MM.1S (cell line): ENCODE data around the gene CORO7.

ENCODE experiments used
- EZH2 ChIP-seq: fragments of 300-600 bp; sonication (generic); optimal IDR thresholded peaks from 2 replicates; pipeline ENCODE3; 2017; ENCODE audit warnings: low read depth, mild to moderate bottlenecking, antibody characterized with exemption, low read length, mixed read lengths
- EZH2phosphoT487 ChIP-seq: fragments of 300-600 bp; sonication (generic); IDR thresholded peaks from 2 replicates; pipeline ENCODE4 v1.6.1; 2018; ENCODE audit warnings: antibody characterized with exemption, low read length
- TF ChIP-seq, protein P1 (sequence below): fragments of 300-600 bp; sonication (generic); IDR thresholded peaks from 2 replicates; pipeline ENCODE4 v1.5.1; 2016; ENCODE audit warnings: antibody characterized with exemption, low read length, mixed read lengths

DNA sequence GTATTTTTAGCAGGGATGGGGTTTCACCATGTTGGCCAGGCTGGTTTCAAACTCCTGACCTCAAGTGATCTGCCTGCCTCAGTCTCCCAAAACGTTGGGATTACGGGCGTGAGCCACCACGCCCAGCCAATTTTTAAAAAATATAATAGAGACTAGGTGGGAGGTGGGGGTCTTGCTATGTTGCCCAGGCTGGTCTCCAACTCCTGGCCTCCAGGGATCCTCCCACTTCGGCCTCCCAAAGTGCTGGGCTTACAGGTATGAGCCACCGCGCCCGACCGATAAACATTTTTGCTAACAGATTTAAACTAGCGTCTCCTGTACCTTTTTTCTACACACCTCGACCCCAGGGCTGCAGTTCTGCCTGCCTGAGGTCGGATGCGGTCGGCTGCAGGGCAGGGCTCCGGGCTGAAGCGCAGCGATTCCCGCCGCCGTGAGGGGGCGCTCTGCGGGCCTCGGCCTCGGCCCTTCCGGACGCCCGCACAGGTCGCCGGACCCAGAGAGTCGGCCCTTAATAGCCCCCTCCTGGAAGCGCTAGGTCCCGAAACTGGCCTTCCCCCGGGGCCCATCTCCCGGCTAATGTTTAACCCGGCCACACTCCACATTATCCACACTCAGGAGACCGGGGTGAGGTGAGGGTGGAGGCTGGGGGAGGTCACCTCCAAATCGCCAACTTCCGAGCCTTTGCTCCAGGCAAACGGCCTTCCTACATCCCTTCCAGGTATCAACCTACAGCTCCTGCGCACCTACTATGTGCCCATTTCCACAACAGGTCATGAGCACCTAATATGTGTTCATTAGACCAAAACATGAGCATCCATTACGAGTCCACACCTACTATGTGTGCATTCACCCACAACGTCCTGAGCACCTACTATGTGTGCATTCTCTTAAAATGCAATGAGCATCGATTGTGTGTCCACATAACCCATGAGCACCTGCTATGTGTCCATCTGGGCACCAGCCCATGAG lies 102.5 kb downstream of the CORO7 start:
- TF ChIP-seq, protein P1, sequence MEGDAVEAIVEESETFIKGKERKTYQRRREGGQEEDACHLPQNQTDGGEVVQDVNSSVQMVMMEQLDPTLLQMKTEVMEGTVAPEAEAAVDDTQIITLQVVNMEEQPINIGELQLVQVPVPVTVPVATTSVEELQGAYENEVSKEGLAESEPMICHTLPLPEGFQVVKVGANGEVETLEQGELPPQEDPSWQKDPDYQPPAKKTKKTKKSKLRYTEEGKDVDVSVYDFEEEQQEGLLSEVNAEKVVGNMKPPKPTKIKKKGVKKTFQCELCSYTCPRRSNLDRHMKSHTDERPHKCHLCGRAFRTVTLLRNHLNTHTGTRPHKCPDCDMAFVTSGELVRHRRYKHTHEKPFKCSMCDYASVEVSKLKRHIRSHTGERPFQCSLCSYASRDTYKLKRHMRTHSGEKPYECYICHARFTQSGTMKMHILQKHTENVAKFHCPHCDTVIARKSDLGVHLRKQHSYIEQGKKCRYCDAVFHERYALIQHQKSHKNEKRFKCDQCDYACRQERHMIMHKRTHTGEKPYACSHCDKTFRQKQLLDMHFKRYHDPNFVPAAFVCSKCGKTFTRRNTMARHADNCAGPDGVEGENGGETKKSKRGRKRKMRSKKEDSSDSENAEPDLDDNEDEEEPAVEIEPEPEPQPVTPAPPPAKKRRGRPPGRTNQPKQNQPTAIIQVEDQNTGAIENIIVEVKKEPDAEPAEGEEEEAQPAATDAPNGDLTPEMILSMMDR, result peak; percentile 66
- TF ChIP-seq EZH2 (no peak), EZH2phosphoT487 (no peak)
